HepG2 (cell line): ENCODE data around the gene SPG7. TPM values are rescaled to one million over a fixed set of nuclear protein-coding genes. Genes with fewer than 3 reads are reported as not detected.

Source experiments
- ARID4A ChIP-seq: sonication (generic); formaldehyde crosslinking; IDR thresholded peaks from 2 replicates; pipeline ENCODE4 v1.5.0; 2020; ENCODE audit warnings: mild to moderate bottlenecking, missing genetic modification reagents, borderline replicate concordance
- ERF ChIP-seq: IDR thresholded peaks from 2 replicates; pipeline ENCODE4 v1.6.1; 2018; ENCODE audit warnings: missing biosample characterization, missing genetic modification reagents
- HNRNPLL ChIP-seq: fragments of 200-400 bp; formaldehyde crosslinking; IDR thresholded peaks from 2 replicates; pipeline ENCODE4 v1.6.1; 2017; ENCODE audit warnings: mild to moderate bottlenecking, low read depth, low read length; ENCODE audit not compliant: poor library complexity, severe bottlenecking
- IRF2 ChIP-seq: IDR thresholded peaks from 2 replicates; pipeline ENCODE4 v1.6.1; 2018; ENCODE audit warnings: missing genetic modification reagents, missing compliant biosample characterization
- KDM4B ChIP-seq: sonication (generic); formaldehyde crosslinking; IDR thresholded peaks from 2 replicates; pipeline ENCODE4 v1.4.0; 2020; ENCODE audit warnings: missing genetic modification reagents
- KLF9 ChIP-seq: IDR thresholded peaks from 2 replicates; pipeline ENCODE4 v1.6.1; 2016; ENCODE audit warnings: low read depth
- NFYC ChIP-seq: IDR thresholded peaks from 2 replicates; pipeline ENCODE4 v1.6.1; 2016; ENCODE audit warnings: missing genetic modification reagents, missing compliant biosample characterization
- PLRG1 ChIP-seq: fragments of 450-650 bp; conservative IDR thresholded peaks from 2 replicates; pipeline ENCODE4 v1.6.1; 2016
- RELA ChIP-seq: sonication (generic); formaldehyde crosslinking; IDR thresholded peaks from 2 replicates; pipeline ENCODE4 v1.4.0; 2020; ENCODE audit warnings: missing genetic modification reagents
- SATB2 ChIP-seq: sonication (generic); formaldehyde crosslinking; IDR thresholded peaks from 2 replicates; pipeline ENCODE4 v1.5.0; 2020; ENCODE audit warnings: missing genetic modification reagents
- SKI ChIP-seq: fragments of 450-650 bp; IDR thresholded peaks from one replicate; pipeline ENCODE4 v1.6.1; 2018; ENCODE audit warnings: mild to moderate bottlenecking; ENCODE audit not compliant: partially characterized antibody
- SNAPC5 ChIP-seq: sonication (generic); formaldehyde crosslinking; IDR thresholded peaks from 2 replicates; pipeline ENCODE4 v1.8.1; 2023; ENCODE audit warnings: mild to moderate bottlenecking, missing genetic modification reagents, borderline replicate concordance
- TRIM24 ChIP-seq: sonication (generic); formaldehyde crosslinking; IDR thresholded peaks from 2 replicates; pipeline ENCODE4 v1.8.0; 2022; ENCODE audit warnings: mild to moderate bottlenecking, missing genetic modification reagents
- ZNF101 ChIP-seq: sonication (generic); formaldehyde crosslinking; IDR thresholded peaks from 2 replicates; pipeline ENCODE4 v1.4.0; 2020; ENCODE audit warnings: mild to moderate bottlenecking, low read depth, missing genetic modification reagents, borderline replicate concordance
- ZNF383 ChIP-seq: sonication (generic); formaldehyde crosslinking; IDR thresholded peaks from 2 replicates; pipeline ENCODE4 v1.4.0; 2020; ENCODE audit warnings: missing genetic modification reagents, mild to moderate bottlenecking, borderline replicate concordance
- ZNF772 ChIP-seq: sonication (generic); formaldehyde crosslinking; IDR thresholded peaks from 2 replicates; pipeline ENCODE4 v1.5.0; 2020; ENCODE audit warnings: mild to moderate bottlenecking, missing genetic modification reagents
- ZNF816 ChIP-seq: sonication (generic); formaldehyde crosslinking; IDR thresholded peaks from 2 replicates; pipeline ENCODE4 v1.8.0; 2022; ENCODE audit warnings: missing genetic modification reagents, mild to moderate bottlenecking, borderline replicate concordance
- ZNF83 ChIP-seq: sonication (generic); formaldehyde crosslinking; IDR thresholded peaks from 2 replicates; pipeline ENCODE4 v1.4.0; 2020; ENCODE audit warnings: missing genetic modification reagents, mild to moderate bottlenecking, borderline replicate concordance
- polyA plus RNA-seq, 8 experiments: library from polyadenylated mRNA; depleted of rRNA in 3 of 8; stranded (reverse) in 7 of 8; unstranded in 1 of 8; fragments of >200 nt; fragmentation: Illumina TruSeq in 4 of 8; extraction: Trizol in 4 of 8; gene quantifications; 2 replicates each; pipeline versions ENCODE4 v1.2.1 to v1.2.3, GENCODE V29; 2011 to 2016; ENCODE audit warnings: low read depth in 4 of 8, missing spikeins in 1 of 8, mixed read lengths in 1 of 8; ENCODE audit not compliant: insufficient read depth in 1 of 8
- total RNA-seq, 5 experiments: library from RNA; depleted of rRNA; stranded (reverse); fragments of >200 nt; fragmentation: Illumina TruSeq; extraction: Trizol; gene quantifications; 2 replicates each; pipeline ENCODE4 v1.2.3, GENCODE V29; 2016; ENCODE audit warnings: low read depth in 1 of 5
- TF ChIP-seq, protein P1 (sequence below): IDR thresholded peaks from 2 replicates; pipeline ENCODE4 v1.6.1; 2016; ENCODE audit warnings: missing compliant biosample characterization, missing genetic modification reagents, borderline replicate concordance
- TF ChIP-seq, protein P2 (sequence below): sonication (generic); formaldehyde crosslinking; IDR thresholded peaks from 2 replicates; pipeline ENCODE4 v1.8.1; 2023; ENCODE audit warnings: mild to moderate bottlenecking, missing genetic modification reagents
- TF ChIP-seq, protein P3 (sequence below): sonication (generic); formaldehyde crosslinking; IDR thresholded peaks from 2 replicates; pipeline ENCODE4 v1.8.0; 2022; ENCODE audit warnings: mild to moderate bottlenecking, missing genetic modification reagents; ENCODE audit not compliant: insufficient replicate concordance

The SPG7 gene
- total and polyA plus RNA-seq, 2 of the 13 experiments (the other 11 are each of a cell fraction or from before 2014, with no cell fraction given) = 66.0 to 136 TPM

DNA sequence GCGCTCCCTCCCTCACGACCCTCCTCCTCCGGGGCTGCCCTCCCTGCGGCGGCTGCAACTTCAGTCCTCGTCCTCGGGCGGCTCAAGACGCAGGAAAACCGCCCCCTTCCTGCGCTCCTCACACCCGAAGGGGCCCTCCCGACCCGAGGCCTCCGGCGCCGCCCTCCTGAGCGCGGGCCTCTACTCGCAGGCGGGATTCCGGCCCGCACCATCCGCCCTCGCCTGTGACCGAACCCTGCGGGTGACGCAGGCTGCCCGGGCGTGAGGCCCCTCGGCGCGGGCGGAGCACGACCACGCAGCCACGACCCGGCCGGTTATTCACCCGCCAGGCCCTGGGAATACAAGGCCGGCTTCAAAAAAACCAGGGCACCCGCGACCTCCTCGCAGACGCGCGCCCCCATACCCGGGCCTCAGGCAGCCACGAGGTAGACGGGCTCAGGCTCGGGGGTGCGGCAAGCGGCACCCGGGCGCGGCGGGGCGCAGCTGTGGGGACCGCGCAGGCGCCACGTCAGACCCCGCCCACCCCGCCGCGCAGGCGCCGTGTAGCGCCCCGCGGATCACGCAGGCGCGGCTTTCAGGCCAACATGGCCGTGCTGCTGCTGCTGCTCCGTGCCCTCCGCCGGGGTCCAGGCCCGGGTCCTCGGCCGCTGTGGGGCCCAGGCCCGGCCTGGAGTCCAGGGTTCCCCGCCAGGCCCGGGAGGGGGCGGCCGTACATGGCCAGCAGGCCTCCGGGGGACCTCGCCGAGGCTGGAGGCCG, at the start of gene SPG7 (continued):
- peak; percentile 14; the same call in 1 of the 2 replicates for TF ChIP-seq ZNF83
- TF ChIP-seq HNRNPLL = no peak
- TF ChIP-seq IRF2 (CRISPR knock-in tag) = no peak
- TF ChIP-seq ZNF383 = no peak
- TF ChIP-seq ZNF772 (CRISPR knock-in tag) = peak; percentile 95
- TF ChIP-seq KDM4B (CRISPR knock-in tag) = no peak
- TF ChIP-seq, protein P1, sequence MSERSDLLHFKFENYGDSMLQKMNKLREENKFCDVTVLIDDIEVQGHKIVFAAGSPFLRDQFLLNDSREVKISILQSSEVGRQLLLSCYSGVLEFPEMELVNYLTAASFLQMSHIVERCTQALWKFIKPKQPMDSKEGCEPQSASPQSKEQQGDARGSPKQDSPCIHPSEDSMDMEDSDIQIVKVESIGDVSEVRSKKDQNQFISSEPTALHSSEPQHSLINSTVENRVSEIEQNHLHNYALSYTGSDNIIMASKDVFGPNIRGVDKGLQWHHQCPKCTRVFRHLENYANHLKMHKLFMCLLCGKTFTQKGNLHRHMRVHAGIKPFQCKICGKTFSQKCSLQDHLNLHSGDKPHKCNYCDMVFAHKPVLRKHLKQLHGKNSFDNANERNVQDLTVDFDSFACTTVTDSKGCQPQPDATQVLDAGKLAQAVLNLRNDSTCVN (CRISPR knock-in tag) = peak; percentile 57; the same call in 1 of the 2 replicates
- TF ChIP-seq SKI = peak; percentile 73
- TF ChIP-seq ERF = peak; percentile 86
- no peak for TF ChIP-seq TRIM24 (CRISPR knock-in tag)
- TF ChIP-seq ARID4A (CRISPR knock-in tag) = peak; percentile 92
- TF ChIP-seq SNAPC5 (CRISPR knock-in tag) = no peak
- TF ChIP-seq, protein P2, sequence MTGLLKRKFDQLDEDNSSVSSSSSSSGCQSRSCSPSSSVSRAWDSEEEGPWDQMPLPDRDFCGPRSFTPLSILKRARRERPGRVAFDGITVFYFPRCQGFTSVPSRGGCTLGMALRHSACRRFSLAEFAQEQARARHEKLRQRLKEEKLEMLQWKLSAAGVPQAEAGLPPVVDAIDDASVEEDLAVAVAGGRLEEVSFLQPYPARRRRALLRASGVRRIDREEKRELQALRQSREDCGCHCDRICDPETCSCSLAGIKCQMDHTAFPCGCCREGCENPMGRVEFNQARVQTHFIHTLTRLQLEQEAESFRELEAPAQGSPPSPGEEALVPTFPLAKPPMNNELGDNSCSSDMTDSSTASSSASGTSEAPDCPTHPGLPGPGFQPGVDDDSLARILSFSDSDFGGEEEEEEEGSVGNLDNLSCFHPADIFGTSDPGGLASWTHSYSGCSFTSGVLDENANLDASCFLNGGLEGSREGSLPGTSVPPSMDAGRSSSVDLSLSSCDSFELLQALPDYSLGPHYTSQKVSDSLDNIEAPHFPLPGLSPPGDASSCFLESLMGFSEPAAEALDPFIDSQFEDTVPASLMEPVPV (CRISPR knock-in tag) = 0 out of 2 replicates have a peak, but pooled peaks have one; percentile 60
- TF ChIP-seq ZNF101 (CRISPR knock-in tag) = no peak; the same call in 1 of the 2 replicates
- TF ChIP-seq ZNF816 (CRISPR knock-in tag) = peak; percentile 88; the same call in 1 of the 2 replicates
- TF ChIP-seq NFYC (CRISPR knock-in tag) = no peak
- no peak for TF ChIP-seq PLRG1
- peak; percentile 84 for TF ChIP-seq SATB2 (CRISPR knock-in tag)
- TF ChIP-seq, protein P3, sequence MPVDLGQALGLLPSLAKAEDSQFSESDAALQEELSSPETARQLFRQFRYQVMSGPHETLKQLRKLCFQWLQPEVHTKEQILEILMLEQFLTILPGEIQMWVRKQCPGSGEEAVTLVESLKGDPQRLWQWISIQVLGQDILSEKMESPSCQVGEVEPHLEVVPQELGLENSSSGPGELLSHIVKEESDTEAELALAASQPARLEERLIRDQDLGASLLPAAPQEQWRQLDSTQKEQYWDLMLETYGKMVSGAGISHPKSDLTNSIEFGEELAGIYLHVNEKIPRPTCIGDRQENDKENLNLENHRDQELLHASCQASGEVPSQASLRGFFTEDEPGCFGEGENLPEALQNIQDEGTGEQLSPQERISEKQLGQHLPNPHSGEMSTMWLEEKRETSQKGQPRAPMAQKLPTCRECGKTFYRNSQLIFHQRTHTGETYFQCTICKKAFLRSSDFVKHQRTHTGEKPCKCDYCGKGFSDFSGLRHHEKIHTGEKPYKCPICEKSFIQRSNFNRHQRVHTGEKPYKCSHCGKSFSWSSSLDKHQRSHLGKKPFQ (CRISPR knock-in tag) = peak; percentile 49
- no peak; the same call in 1 of the 2 replicates for TF ChIP-seq KLF9 (CRISPR knock-in tag)
- peak; percentile 49; the same call in 1 of the 2 replicates for TF ChIP-seq RELA (CRISPR knock-in tag)
